ENCODE data around the gene PTGR2.
A peak's percentile ranks its signal among the peaks of the same experiment; 100 is the strongest.
"Not testable (repeated sequence)": the region's sequence is repeated elsewhere in the genome, so short reads cannot be mapped to it uniquely, and the experiment has no call there.

The PTGR2 gene

GRCh38 chr14:73833530-73834260 lies 17.9 kb upstream of the PTGR2 start:
- no peak for DNase-seq (ENCODE audit: low spot score)

GRCh38 chr14:73834261-73834625 lies 17.4 kb upstream of the PTGR2 start:
- DNase-seq (ENCODE audit: low spot score): no peak

- not testable (repeated sequence) for DNase-seq (ENCODE audit: low spot score)
Observed at GRCh38 chr14:73838293-73839034, 13.2 kb upstream of the PTGR2 start.

GRCh38 chr14:73842201-73842600 lies 9.4 kb upstream of the PTGR2 start:
- no peak for DNase-seq (ENCODE audit: low spot score)

GRCh38 chr14:73842851-73843250 lies 8.8 kb upstream of the PTGR2 start:
- no peak for DNase-seq (ENCODE audit: low spot score)

- no peak for DNase-seq (ENCODE audit: low spot score)
Observed at GRCh38 chr14:73843296-73843695, 8.3 kb upstream of the PTGR2 start.

GRCh38 chr14:73846947-73847346 lies 4.7 kb upstream of the PTGR2 start:
- DNase-seq (ENCODE audit: low spot score): no peak

GRCh38 chr14:73851000-73851399 lies 631 bp upstream of the PTGR2 start:
- no peak for DNase-seq (ENCODE audit: low spot score)

GRCh38 chr14:73859145-73859544 lies 7.5 kb downstream of the PTGR2 start:
- no peak for DNase-seq (ENCODE audit: low spot score)

- DNase-seq (ENCODE audit: low spot score): no peak
Observed at GRCh38 chr14:73861073-73861472, 9.4 kb downstream of the PTGR2 start.

- DNase-seq (ENCODE audit: low spot score): no peak
Observed at GRCh38 chr14:73862480-73862879, 10.8 kb downstream of the PTGR2 start.

GRCh38 chr14:73863209-73863608 lies 11.6 kb downstream of the PTGR2 start:
- no peak for DNase-seq (ENCODE audit: low spot score)

- no peak for DNase-seq (ENCODE audit: low spot score)
Observed at GRCh38 chr14:73865534-73866113, 14.0 kb downstream of the PTGR2 start.

GRCh38 chr14:73869754-73870153 lies 18.1 kb downstream of the PTGR2 start:
- not testable (repeated sequence) for DNase-seq (ENCODE audit: low spot score)

- DNase-seq (ENCODE audit: low spot score): no peak
Observed at GRCh38 chr14:73870525-73871235, 19.0 kb downstream of the PTGR2 start.

- no peak for DNase-seq (ENCODE audit: low spot score)
Observed at GRCh38 chr14:73873660-73874059, 22.0 kb downstream of the PTGR2 start.

GRCh38 chr14:73877790-73878189 lies 26.2 kb downstream of the PTGR2 start:
- no peak for DNase-seq (ENCODE audit: low spot score)

- DNase-seq (ENCODE audit: low spot score): no peak
Observed at GRCh38 chr14:73878436-73878835, 26.8 kb downstream of the PTGR2 start.

GRCh38 chr14:73879027-73879426 lies 27.4 kb downstream of the PTGR2 start:
- no peak for DNase-seq (ENCODE audit: low spot score)

GRCh38 chr14:73884438-73885190 lies 33.0 kb downstream of the PTGR2 start:
- no peak for DNase-seq (ENCODE audit: low spot score)

GRCh38 chr14:73886449-73887317 lies 35.1 kb downstream of the PTGR2 start, which contains the start of gene ZNF410:
TSS of gene ZNF410 (plus strand) at chr14:73886859. CDS start at chr14:73892176, 5,317 bp downstream.
- DNase-seq (ENCODE audit: low spot score): peak; percentile 87
